Activated naive CD4-positive, alpha-beta T cell treated with Interleukin-2 at 50 U/mL for 16 hours (primary cell): ENCODE results near the gene FN1.

ENCODE experiments used
- DNase-seq: peaks from one replicate; pipeline ENCODE4 v3.0.0-alpha.2; 2020

The FN1 gene

GRCh38 chr2:215441560-215442400, 5.9 kb upstream of the FN1 start:
- no peak for DNase-seq

- DNase-seq: no peak
Measured at GRCh38 chr2:215439980-215440512, 4.2 kb upstream of the FN1 start.

- DNase-seq: no peak
Measured at GRCh38 chr2:215439404-215439803, 3.5 kb upstream of the FN1 start.

GRCh38 chr2:215437614-215438013, 1.7 kb upstream of the FN1 start:
- DNase-seq: no peak

GRCh38 chr2:215436705-215437565, 1.1 kb upstream of the FN1 start:
- DNase-seq: no peak

- DNase-seq: no peak
Measured at GRCh38 chr2:215435280-215435869, 493 bp downstream of the FN1 start.

- DNase-seq: no peak
Measured at GRCh38 chr2:215434447-215435279, 1.2 kb downstream of the FN1 start.

- DNase-seq: no peak
Measured at GRCh38 chr2:215432759-215433594, 2.9 kb downstream of the FN1 start.

GRCh38 chr2:215431778-215432758, 3.8 kb downstream of the FN1 start:
- DNase-seq: no peak

- no peak for DNase-seq
Measured at GRCh38 chr2:215431290-215431689, 4.6 kb downstream of the FN1 start.

- no peak for DNase-seq
Measured at GRCh38 chr2:215430528-215431187, 5.2 kb downstream of the FN1 start.

- DNase-seq: no peak
Measured at GRCh38 chr2:215429424-215429823, 6.4 kb downstream of the FN1 start.

- DNase-seq: no peak
Measured at GRCh38 chr2:215428060-215428910, 7.6 kb downstream of the FN1 start.

- DNase-seq: no peak
Measured at GRCh38 chr2:215427585-215427984, 8.3 kb downstream of the FN1 start.

- DNase-seq: no peak
Measured at GRCh38 chr2:215425021-215425782, 10.7 kb downstream of the FN1 start.

GRCh38 chr2:215423928-215424540, 11.8 kb downstream of the FN1 start:
- no peak for DNase-seq

- no peak for DNase-seq
Measured at GRCh38 chr2:215423234-215423633, 12.6 kb downstream of the FN1 start.
